Measurements from ENCODE around the gene KPNA6. TPM values are rescaled to one million over a fixed set of nuclear protein-coding genes. Genes with fewer than 3 reads are reported as not detected.
A peak's percentile ranks its signal among the peaks of the same experiment; 100 is the strongest.

Gene KPNA6
- total and polyA plus RNA-seq, 9 of the 15 experiments (the other 6 are each of a cell fraction or from before 2014, with no cell fraction given) = 20.1 to 54.6 (median 32.2) TPM

DNA sequence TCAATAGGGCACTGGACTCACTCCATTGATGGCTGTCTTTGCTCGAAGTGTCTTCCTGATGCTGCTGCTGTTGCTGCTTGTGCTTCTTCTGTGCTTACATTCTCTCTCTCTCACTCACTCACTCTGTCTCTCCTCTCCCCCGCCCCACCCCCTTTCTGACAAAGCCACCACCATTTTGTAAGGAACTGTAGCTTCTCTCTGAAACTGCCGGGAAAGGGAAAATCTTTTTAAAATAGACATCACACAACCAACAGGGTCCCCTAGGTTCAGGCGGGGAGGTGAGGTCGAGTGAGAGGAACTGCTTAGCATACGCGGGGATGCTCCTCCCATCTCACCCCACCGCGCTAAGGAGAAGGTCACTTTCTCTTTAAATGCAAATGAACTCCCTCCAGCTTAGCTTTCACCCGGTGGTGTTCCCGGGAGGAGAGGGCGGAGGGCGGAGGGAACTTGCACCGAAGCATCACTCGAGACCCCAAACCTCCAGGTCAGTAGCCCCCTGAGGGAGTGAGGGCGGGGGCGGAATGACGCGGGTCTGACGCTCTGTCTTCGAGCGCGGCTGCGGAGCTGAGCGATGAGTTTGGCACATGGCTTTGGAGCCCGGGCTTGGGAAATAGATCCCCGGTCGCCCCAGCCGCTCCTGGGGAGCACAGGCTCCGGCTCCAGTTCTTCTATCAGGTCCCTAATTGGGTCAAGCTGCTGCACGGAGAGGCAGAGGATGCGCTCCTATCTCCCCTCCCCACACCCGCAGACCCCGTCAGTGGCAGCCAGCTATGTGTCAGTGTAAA lies 92.6 kb downstream of the KPNA6 start, which contains the start of gene CCDC28B (continued):
- TF ChIP-seq TEAD4 (IDR thresholded peaks at IDR 0.05; ENCODE audit: low read length) (no peak; the same call in none of the 2 replicates), TEAD4 (CRISPR knock-in tag; IDR thresholded peaks at IDR 0.05; ENCODE audit: borderline replicate concordance) (no peak), CBX8 (IDR thresholded peaks at IDR 0.05; ENCODE audit: borderline replicate concordance, extremely low read depth, low read depth, low read length, poor library complexity, severe bottlenecking) (no peak), ZNF77 (CRISPR knock-in tag; IDR thresholded peaks at IDR 0.05) (no peak), CC2D1A (IDR thresholded peaks at IDR 0.05) (no peak), NFIX (CRISPR knock-in tag; IDR thresholded peaks at IDR 0.05; ENCODE audit: low read depth) (no peak), KLF16 (IDR thresholded peaks at IDR 0.05) (no peak), CHCHD3 (CRISPR knock-in tag; IDR thresholded peaks at IDR 0.05) (no peak), PCBP1 (IDR thresholded peaks at IDR 0.05; ENCODE audit: low read depth, low read length, poor library complexity, severe bottlenecking) (no peak), ZNF764 (CRISPR knock-in tag; IDR thresholded peaks at IDR 0.05; ENCODE audit: low read depth) (no peak), BRCA1 (IDR thresholded peaks at IDR 0.05) (no peak), BRCA1 (CRISPR knock-in tag; IDR thresholded peaks at IDR 0.05) (no peak), NBN (IDR thresholded peaks at IDR 0.05; ENCODE audit: low read depth) (peak; percentile 49; the same call in 1 of the 2 replicates), EGR1 (conservative IDR thresholded peaks at IDR 0.05) (peak; percentile 93), TAF15 (IDR thresholded peaks at IDR 0.05; ENCODE audit: low read depth, low read length) (no peak)
- TF ChIP-seq, protein P1, sequence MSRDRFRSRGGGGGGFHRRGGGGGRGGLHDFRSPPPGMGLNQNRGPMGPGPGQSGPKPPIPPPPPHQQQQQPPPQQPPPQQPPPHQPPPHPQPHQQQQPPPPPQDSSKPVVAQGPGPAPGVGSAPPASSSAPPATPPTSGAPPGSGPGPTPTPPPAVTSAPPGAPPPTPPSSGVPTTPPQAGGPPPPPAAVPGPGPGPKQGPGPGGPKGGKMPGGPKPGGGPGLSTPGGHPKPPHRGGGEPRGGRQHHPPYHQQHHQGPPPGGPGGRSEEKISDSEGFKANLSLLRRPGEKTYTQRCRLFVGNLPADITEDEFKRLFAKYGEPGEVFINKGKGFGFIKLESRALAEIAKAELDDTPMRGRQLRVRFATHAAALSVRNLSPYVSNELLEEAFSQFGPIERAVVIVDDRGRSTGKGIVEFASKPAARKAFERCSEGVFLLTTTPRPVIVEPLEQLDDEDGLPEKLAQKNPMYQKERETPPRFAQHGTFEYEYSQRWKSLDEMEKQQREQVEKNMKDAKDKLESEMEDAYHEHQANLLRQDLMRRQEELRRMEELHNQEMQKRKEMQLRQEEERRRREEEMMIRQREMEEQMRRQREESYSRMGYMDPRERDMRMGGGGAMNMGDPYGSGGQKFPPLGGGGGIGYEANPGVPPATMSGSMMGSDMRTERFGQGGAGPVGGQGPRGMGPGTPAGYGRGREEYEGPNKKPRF (IDR thresholded peaks at IDR 0.05; ENCODE audit: low read depth, low read length) = no peak
- TF ChIP-seq, protein P2, sequence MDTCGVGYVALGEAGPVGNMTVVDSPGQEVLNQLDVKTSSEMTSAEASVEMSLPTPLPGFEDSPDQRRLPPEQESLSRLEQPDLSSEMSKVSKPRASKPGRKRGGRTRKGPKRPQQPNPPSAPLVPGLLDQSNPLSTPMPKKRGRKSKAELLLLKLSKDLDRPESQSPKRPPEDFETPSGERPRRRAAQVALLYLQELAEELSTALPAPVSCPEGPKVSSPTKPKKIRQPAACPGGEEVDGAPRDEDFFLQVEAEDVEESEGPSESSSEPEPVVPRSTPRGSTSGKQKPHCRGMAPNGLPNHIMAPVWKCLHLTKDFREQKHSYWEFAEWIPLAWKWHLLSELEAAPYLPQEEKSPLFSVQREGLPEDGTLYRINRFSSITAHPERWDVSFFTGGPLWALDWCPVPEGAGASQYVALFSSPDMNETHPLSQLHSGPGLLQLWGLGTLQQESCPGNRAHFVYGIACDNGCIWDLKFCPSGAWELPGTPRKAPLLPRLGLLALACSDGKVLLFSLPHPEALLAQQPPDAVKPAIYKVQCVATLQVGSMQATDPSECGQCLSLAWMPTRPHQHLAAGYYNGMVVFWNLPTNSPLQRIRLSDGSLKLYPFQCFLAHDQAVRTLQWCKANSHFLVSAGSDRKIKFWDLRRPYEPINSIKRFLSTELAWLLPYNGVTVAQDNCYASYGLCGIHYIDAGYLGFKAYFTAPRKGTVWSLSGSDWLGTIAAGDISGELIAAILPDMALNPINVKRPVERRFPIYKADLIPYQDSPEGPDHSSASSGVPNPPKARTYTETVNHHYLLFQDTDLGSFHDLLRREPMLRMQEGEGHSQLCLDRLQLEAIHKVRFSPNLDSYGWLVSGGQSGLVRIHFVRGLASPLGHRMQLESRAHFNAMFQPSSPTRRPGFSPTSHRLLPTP (IDR thresholded peaks at IDR 0.05; ENCODE audit: borderline replicate concordance, extremely low read depth, insufficient read length) = no peak
- TF ChIP-seq, protein P3, sequence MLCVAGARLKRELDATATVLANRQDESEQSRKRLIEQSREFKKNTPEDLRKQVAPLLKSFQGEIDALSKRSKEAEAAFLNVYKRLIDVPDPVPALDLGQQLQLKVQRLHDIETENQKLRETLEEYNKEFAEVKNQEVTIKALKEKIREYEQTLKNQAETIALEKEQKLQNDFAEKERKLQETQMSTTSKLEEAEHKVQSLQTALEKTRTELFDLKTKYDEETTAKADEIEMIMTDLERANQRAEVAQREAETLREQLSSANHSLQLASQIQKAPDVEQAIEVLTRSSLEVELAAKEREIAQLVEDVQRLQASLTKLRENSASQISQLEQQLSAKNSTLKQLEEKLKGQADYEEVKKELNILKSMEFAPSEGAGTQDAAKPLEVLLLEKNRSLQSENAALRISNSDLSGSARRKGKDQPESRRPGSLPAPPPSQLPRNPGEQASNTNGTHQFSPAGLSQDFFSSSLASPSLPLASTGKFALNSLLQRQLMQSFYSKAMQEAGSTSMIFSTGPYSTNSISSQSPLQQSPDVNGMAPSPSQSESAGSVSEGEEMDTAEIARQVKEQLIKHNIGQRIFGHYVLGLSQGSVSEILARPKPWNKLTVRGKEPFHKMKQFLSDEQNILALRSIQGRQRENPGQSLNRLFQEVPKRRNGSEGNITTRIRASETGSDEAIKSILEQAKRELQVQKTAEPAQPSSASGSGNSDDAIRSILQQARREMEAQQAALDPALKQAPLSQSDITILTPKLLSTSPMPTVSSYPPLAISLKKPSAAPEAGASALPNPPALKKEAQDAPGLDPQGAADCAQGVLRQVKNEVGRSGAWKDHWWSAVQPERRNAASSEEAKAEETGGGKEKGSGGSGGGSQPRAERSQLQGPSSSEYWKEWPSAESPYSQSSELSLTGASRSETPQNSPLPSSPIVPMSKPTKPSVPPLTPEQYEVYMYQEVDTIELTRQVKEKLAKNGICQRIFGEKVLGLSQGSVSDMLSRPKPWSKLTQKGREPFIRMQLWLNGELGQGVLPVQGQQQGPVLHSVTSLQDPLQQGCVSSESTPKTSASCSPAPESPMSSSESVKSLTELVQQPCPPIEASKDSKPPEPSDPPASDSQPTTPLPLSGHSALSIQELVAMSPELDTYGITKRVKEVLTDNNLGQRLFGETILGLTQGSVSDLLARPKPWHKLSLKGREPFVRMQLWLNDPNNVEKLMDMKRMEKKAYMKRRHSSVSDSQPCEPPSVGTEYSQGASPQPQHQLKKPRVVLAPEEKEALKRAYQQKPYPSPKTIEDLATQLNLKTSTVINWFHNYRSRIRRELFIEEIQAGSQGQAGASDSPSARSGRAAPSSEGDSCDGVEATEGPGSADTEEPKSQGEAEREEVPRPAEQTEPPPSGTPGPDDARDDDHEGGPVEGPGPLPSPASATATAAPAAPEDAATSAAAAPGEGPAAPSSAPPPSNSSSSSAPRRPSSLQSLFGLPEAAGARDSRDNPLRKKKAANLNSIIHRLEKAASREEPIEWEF (CRISPR knock-in tag; IDR thresholded peaks at IDR 0.05) = peak; percentile 47; the same call in 1 of the 2 replicates
